HepG2 (cell line): ENCODE results near the gene KIAA1217. TPM values are rescaled to one million over a fixed set of nuclear protein-coding genes. Genes with fewer than 3 reads are reported as not detected.

Experiments
- ATAC-seq: fragments of 200-7000 bp; cut with Tn5 transposase; 3 replicates; pipeline ENCODE4 v1.9.1; 2020; ENCODE audit warnings: mild to moderate bottlenecking, moderate library complexity
- BruUV-seq: library from RNA; stranded (reverse); fragments of 400-500 nt; replicated peaks from 2 replicates; lab custom pipeline; 2021; lab: Mats Ljungman, UMichigan
- CTCF ChIA-PET: fragments of 300-600 bp; formaldehyde crosslinking; extraction: SDS; loops from one replicate; lab custom pipeline; 2021; ENCODE audit warnings: low total read pairs, inconsistent platforms, low intra/inter-chr PET ratio; lab: Yijun Ruan, JAX
- POLR2A ChIA-PET: fragments of 350-600 bp; sonication (Branson Sonifier 250); formaldehyde crosslinking; loops from one replicate; lab custom pipeline; 2020; ENCODE audit warnings: antibody characterized with exemption, inconsistent platforms; lab: Yijun Ruan, JAX
- DNase-seq: peaks from one replicate; pipeline ENCODE4 v3.0.0-alpha.2; 2015; ENCODE audit warnings: low spot score
- FAIRE-seq: peaks from 3 replicates; lab custom pipeline; 2011; peaks lifted over from hg19 to GRCh38; lab: Jason Lieb, UNC
- H2AFZ ChIP-seq: one replicate; pipeline ENCODE4 v1.6.1; 2011; ENCODE audit warnings: low read length, inconsistent platforms
- H3K27ac ChIP-seq: fragments of 300-600 bp; 3 replicates; pipeline ENCODE4 v1.8.0; 2011; ENCODE audit warnings: mixed run types, mild to moderate bottlenecking, mixed read lengths, low read length, inconsistent platforms; ENCODE audit not compliant: insufficient read depth; ENCODE audit errors: extremely low read length
- H3K27me3 ChIP-seq, 2 experiments: fragments of 200-600 bp in 1 of 2; 2 replicates in 1 of 2; 3 replicates in 1 of 2; pipeline versions ENCODE4 v1.6.0 to v1.8.0; 2011; ENCODE audit warnings: low read length in 2 of 2, mild to moderate bottlenecking in 2 of 2, moderate library complexity in 2 of 2, inconsistent platforms in 1 of 2; ENCODE audit not compliant: insufficient read depth in 2 of 2, control insufficient read depth in 1 of 2
- H3K36me3 ChIP-seq, 2 experiments: fragments of 200-600 bp in 1 of 2; replicated peaks in 1 of 2; 2 replicates in 1 of 2; 3 replicates in 1 of 2; pipeline versions ENCODE4 v1.5.1 to v1.8.0; 2011; ENCODE audit warnings: low read length in 2 of 2, inconsistent platforms in 1 of 2; ENCODE audit not compliant: insufficient read depth in 2 of 2, control insufficient read depth in 1 of 2
- H3K4me1 ChIP-seq: 2 replicates; pipeline ENCODE4 v1.5.1; 2012; ENCODE audit warnings: low read length, inconsistent platforms; ENCODE audit not compliant: insufficient read depth
- H3K4me2 ChIP-seq: 2 replicates; pipeline ENCODE4 v1.6.0; 2011; ENCODE audit warnings: low read depth, low read length, inconsistent platforms
- H3K4me3 ChIP-seq, 3 experiments: fragments of 200-600 bp in 1 of 3; sonication (generic), shearing (Covaris generic) in 1 of 3; replicated peaks in 1 of 3; 2 replicates each; pipeline ENCODE4 v1.5.1; 2011 to 2016; ENCODE audit warnings: low read length in 3 of 3, inconsistent platforms in 2 of 3, low read depth in 2 of 3, mild to moderate bottlenecking in 2 of 3, control low read depth in 1 of 3, mixed read lengths in 1 of 3; ENCODE audit not compliant: insufficient read depth in 1 of 3
- H3K79me2 ChIP-seq: one replicate; pipeline ENCODE4 v1.6.1; 2011; ENCODE audit warnings: low read length, inconsistent platforms; ENCODE audit not compliant: insufficient read depth
- H3K9ac ChIP-seq: 2 replicates; pipeline ENCODE4 v1.6.0; 2011; ENCODE audit warnings: mild to moderate bottlenecking, low read depth, low read length, inconsistent platforms; ENCODE audit not compliant: insufficient read depth
- H3K9me3 ChIP-seq: 2 replicates; pipeline ENCODE4 v1.5.1; 2012; ENCODE audit warnings: mild to moderate bottlenecking, low read length
- H4K20me1 ChIP-seq: 2 replicates; pipeline ENCODE4 v1.6.0; 2011; ENCODE audit warnings: inconsistent platforms, mild to moderate bottlenecking, low read length, moderate library complexity; ENCODE audit not compliant: insufficient read depth
- HOXA9 ChIP-seq: sonication (generic); formaldehyde crosslinking; IDR thresholded peaks from 2 replicates; pipeline ENCODE4 v1.8.1; 2022; ENCODE audit warnings: missing genetic modification reagents, mild to moderate bottlenecking, moderate library complexity, borderline replicate concordance
- POLR2A ChIP-seq, 2 experiments: IDR thresholded peaks; 2 replicates each; pipeline ENCODE4 v1.6.1; 2011; ENCODE audit warnings: low read depth in 2 of 2, low read length in 2 of 2, mild to moderate bottlenecking in 1 of 2, moderate library complexity in 1 of 2; ENCODE audit not compliant: insufficient read depth in 1 of 2
- PPARG ChIP-seq: conservative IDR thresholded peaks from 2 replicates; pipeline ENCODE4 v1.6.1; 2016; ENCODE audit warnings: missing biosample characterization, missing genetic modification reagents
- SNAI1 ChIP-seq: sonication (generic); formaldehyde crosslinking; IDR thresholded peaks from 2 replicates; pipeline ENCODE4 v1.5.0; 2020; ENCODE audit warnings: mild to moderate bottlenecking, missing genetic modification reagents, borderline replicate concordance
- ZBTB4 ChIP-seq: sonication (generic); formaldehyde crosslinking; IDR thresholded peaks from 2 replicates; pipeline ENCODE4 v1.4.0; 2020; ENCODE audit warnings: missing genetic modification reagents, mild to moderate bottlenecking, borderline replicate concordance
- ZBTB8A ChIP-seq: sonication (generic); formaldehyde crosslinking; IDR thresholded peaks from 2 replicates; pipeline ENCODE4 v1.4.0; 2020; ENCODE audit warnings: mild to moderate bottlenecking, low read depth, missing genetic modification reagents, borderline replicate concordance
- ZNF101 ChIP-seq: sonication (generic); formaldehyde crosslinking; IDR thresholded peaks from 2 replicates; pipeline ENCODE4 v1.4.0; 2020; ENCODE audit warnings: mild to moderate bottlenecking, low read depth, missing genetic modification reagents, borderline replicate concordance
- ZNF513 ChIP-seq: sonication (generic); formaldehyde crosslinking; conservative IDR thresholded peaks from 2 replicates; pipeline ENCODE4 v1.5.0; 2020; ENCODE audit warnings: missing genetic modification reagents
- ZNF747 ChIP-seq: sonication (generic); formaldehyde crosslinking; IDR thresholded peaks from 2 replicates; pipeline ENCODE4 v1.8.1; 2023; ENCODE audit warnings: missing genetic modification reagents, mild to moderate bottlenecking, borderline replicate concordance
- ZNF788 ChIP-seq: sonication (generic); formaldehyde crosslinking; IDR thresholded peaks from 2 replicates; pipeline ENCODE4 v1.5.0; 2020; ENCODE audit warnings: mild to moderate bottlenecking, missing genetic modification reagents, borderline replicate concordance
- WGBS: methylation state at CpG from one replicate; pipeline ENCODE4 v1.1.6; 2017; ENCODE audit warnings: low lambda C conversion rate; 5-methylcytosine and 5-hydroxymethylcytosine counted together
- in situ Hi-C: cut with HindIII; loops from 2 replicates; pipeline ENCODE4 v1.10.0; 2017; ENCODE audit warnings: low pct_unique_long_range_greater_than_20kb; ENCODE audit not compliant: extremely low pct_ligation_motif_present
- intact Hi-C: fragments of 100-400 bp; cut with micrococcal nuclease; formaldehyde crosslinking; loops from one replicate; pipeline ENCODE4 v1.10.0; 2022; ENCODE audit not compliant: unreplicated experiment
- polyA plus RNA-seq, 8 experiments: library from polyadenylated mRNA; depleted of rRNA in 3 of 8; stranded (reverse) in 7 of 8; unstranded in 1 of 8; fragments of >200 nt; fragmentation: Illumina TruSeq in 4 of 8; extraction: Trizol in 4 of 8; gene quantifications; 2 replicates each; pipeline versions ENCODE4 v1.2.1 to v1.2.3, GENCODE V29; 2011 to 2016; ENCODE audit warnings: low read depth in 4 of 8, missing spikeins in 1 of 8, mixed read lengths in 1 of 8; ENCODE audit not compliant: insufficient read depth in 1 of 8
- total RNA-seq, 5 experiments: library from RNA; depleted of rRNA; stranded (reverse); fragments of >200 nt; fragmentation: Illumina TruSeq; extraction: Trizol; gene quantifications; 2 replicates each; pipeline ENCODE4 v1.2.3, GENCODE V29; 2016; ENCODE audit warnings: low read depth in 1 of 5
- TF ChIP-seq, protein P1 (sequence below): sonication (generic); formaldehyde crosslinking; IDR thresholded peaks from 2 replicates; pipeline ENCODE4 v1.4.0; 2020; ENCODE audit warnings: mild to moderate bottlenecking, missing genetic modification reagents
- TF ChIP-seq, protein P2 (sequence below): sonication (generic); formaldehyde crosslinking; IDR thresholded peaks from 2 replicates; pipeline ENCODE4 v1.4.0; 2020; ENCODE audit warnings: missing genetic modification reagents, borderline replicate concordance

KIAA1217 gene
- total and polyA plus RNA-seq, 2 of the 13 experiments (the other 11 are each of a cell fraction or from before 2014, with no cell fraction given) = 4.6 to 10.9 TPM

GRCh38 chr10:24210501-24210900, 1.6 kb downstream of the KIAA1217 start (continued):
- TF ChIP-seq ZBTB8A (CRISPR knock-in tag) (no peak), SNAI1 (no peak), ZBTB4 (CRISPR knock-in tag) (no peak), PPARG (no peak)

DNA sequence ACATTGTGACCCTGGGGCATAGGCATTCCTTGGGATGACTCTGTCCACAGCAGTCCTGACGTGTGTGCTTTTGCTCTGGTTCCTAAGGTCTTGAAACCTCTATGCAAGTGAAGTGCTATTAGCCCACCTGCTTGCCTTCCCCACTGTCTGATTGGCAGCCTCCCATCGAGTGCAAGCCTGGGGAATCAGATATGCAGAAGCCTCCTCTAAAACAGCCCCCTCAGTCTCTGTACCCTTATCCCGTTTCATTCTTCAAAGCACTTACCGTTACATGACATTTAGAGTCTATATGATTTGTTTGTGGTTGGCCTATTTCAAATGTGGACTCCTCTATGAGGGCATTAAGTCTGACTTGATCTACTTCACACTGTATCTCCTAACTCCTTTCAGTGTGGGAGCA, 4.3 kb downstream of the KIAA1217 start:
- H3K27ac ChIP-seq = no peak overlapping the region
- in situ Hi-C loops = no loop called here
- H3K79me2 ChIP-seq = peaks cover 31% of the 10 kb centered on the region
- no peak overlapping the region for H3K4me3 ChIP-seq
- intact Hi-C loops = no loop called here
- no peaks in the 10 kb centered on the region; a peak in 1 of 5 replicates for H3K36me3 ChIP-seq
- no peaks in the 10 kb centered on the region for H3K9me3 ChIP-seq
- no peak for ATAC-seq
- no peaks in the 10 kb centered on the region for H3K27me3 ChIP-seq
- no TSS peak for BruUV-seq
- H4K20me1 ChIP-seq = peaks cover 4% of the 10 kb centered on the region; the same call in 1 of the 2 replicates
- no peak for TF ChIP-seq HOXA9 (CRISPR knock-in tag)
- no peak for TF ChIP-seq ZNF513 (CRISPR knock-in tag)
- no peak for TF ChIP-seq POLR2A (IDR thresholded peaks at IDR 0.05; ENCODE audit: insufficient read depth in 1 of 2, low read depth in 2 of 2, low read length in 2 of 2)
- TF ChIP-seq, protein P1, sequence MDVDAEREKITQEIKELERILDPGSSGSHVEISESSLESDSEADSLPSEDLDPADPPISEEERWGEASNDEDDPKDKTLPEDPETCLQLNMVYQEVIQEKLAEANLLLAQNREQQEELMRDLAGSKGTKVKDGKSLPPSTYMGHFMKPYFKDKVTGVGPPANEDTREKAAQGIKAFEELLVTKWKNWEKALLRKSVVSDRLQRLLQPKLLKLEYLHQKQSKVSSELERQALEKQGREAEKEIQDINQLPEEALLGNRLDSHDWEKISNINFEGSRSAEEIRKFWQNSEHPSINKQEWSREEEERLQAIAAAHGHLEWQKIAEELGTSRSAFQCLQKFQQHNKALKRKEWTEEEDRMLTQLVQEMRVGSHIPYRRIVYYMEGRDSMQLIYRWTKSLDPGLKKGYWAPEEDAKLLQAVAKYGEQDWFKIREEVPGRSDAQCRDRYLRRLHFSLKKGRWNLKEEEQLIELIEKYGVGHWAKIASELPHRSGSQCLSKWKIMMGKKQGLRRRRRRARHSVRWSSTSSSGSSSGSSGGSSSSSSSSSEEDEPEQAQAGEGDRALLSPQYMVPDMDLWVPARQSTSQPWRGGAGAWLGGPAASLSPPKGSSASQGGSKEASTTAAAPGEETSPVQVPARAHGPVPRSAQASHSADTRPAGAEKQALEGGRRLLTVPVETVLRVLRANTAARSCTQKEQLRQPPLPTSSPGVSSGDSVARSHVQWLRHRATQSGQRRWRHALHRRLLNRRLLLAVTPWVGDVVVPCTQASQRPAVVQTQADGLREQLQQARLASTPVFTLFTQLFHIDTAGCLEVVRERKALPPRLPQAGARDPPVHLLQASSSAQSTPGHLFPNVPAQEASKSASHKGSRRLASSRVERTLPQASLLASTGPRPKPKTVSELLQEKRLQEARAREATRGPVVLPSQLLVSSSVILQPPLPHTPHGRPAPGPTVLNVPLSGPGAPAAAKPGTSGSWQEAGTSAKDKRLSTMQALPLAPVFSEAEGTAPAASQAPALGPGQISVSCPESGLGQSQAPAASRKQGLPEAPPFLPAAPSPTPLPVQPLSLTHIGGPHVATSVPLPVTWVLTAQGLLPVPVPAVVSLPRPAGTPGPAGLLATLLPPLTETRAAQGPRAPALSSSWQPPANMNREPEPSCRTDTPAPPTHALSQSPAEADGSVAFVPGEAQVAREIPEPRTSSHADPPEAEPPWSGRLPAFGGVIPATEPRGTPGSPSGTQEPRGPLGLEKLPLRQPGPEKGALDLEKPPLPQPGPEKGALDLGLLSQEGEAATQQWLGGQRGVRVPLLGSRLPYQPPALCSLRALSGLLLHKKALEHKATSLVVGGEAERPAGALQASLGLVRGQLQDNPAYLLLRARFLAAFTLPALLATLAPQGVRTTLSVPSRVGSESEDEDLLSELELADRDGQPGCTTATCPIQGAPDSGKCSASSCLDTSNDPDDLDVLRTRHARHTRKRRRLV (CRISPR knock-in tag) = no peak
- no peak for TF ChIP-seq ZNF747 (CRISPR knock-in tag)
- no peak for TF ChIP-seq ZNF101
- TF ChIP-seq, protein P2, sequence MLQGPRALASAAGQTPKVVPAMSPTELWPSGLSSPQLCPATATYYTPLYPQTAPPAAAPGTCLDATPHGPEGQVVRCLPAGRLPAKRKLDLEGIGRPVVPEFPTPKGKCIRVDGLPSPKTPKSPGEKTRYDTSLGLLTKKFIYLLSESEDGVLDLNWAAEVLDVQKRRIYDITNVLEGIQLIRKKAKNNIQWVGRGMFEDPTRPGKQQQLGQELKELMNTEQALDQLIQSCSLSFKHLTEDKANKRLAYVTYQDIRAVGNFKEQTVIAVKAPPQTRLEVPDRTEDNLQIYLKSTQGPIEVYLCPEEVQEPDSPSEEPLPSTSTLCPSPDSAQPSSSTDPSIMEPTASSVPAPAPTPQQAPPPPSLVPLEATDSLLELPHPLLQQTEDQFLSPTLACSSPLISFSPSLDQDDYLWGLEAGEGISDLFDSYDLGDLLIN (CRISPR knock-in tag) = no peak
- TF ChIP-seq ZNF788 (CRISPR knock-in tag) = no peak
- H2AFZ ChIP-seq = no peak overlapping the region
- H3K4me2 ChIP-seq = no peak overlapping the region
- POLR2A ChIA-PET = no interaction called here
- H3K4me1 ChIP-seq = peaks cover 53% of the 10 kb centered on the region
- 91% methylated on average over 3 of the region's 4 CpGs for WGBS
- no peak for FAIRE-seq
- DNase-seq = no peak
- H3K9ac ChIP-seq = no peak overlapping the region
- CTCF ChIA-PET = no interaction called here
